Measurements from ENCODE around the gene FOXF1.

FOXF1 gene

GRCh38 chr16:86501989-86502855 is 8.1 kb upstream of the FOXF1 start:
- Histone ChIP-seq H3K79me2 (ENCODE audit: control insufficient read depth, low read length) (no peaks in the 10 kb centered on the region), H3K4me2 (ENCODE audit: low read length) (no peak overlapping the region), H3F3A (ENCODE audit: control insufficient read depth, insufficient read depth) (no peaks in the 10 kb centered on the region), H3K9me3 (ENCODE audit: control insufficient read depth, insufficient read depth, low read length) (no peaks in the 10 kb centered on the region), H3K27ac (ENCODE audit: low read depth, low read length) (no peak overlapping the region), H4K20me1 (ENCODE audit: control insufficient read depth, insufficient read depth, low read depth, low read length) (no peaks in the 10 kb centered on the region), H3K4me1 (ENCODE audit: control insufficient read depth, low read length) (no peaks in the 10 kb centered on the region), H3K27me3 (ENCODE audit: control insufficient read depth, low read length) (peaks cover 49% of the 10 kb centered on the region), H3K9me2 (replicated peaks; ENCODE audit: control insufficient read depth, low read length) (no peaks in the 10 kb centered on the region), H3K4me3 (ENCODE audit: low read length) (no peak overlapping the region), H3K36me3 (ENCODE audit: control insufficient read depth, low read length) (no peaks in the 10 kb centered on the region)
- TF ChIP-seq EZH2phosphoT487 (IDR thresholded peaks at IDR 0.05; ENCODE audit: borderline replicate concordance, low read length) = no peak
- no peak for TF ChIP-seq CTCF (IDR thresholded peaks at IDR 0.05; ENCODE audit: low read depth, low read length, poor library complexity, severe bottlenecking)

GRCh38 chr16:86502856-86503748 is 7.2 kb upstream of the FOXF1 start:
- H3K4me1 ChIP-seq (ENCODE audit: control insufficient read depth, low read length) = no peaks in the 10 kb centered on the region
- no peaks in the 10 kb centered on the region for H3K9me3 ChIP-seq (ENCODE audit: control insufficient read depth, insufficient read depth, low read length)
- no peaks in the 10 kb centered on the region for H4K20me1 ChIP-seq (ENCODE audit: control insufficient read depth, insufficient read depth, low read depth, low read length)
- H3K79me2 ChIP-seq (ENCODE audit: control insufficient read depth, low read length) = no peaks in the 10 kb centered on the region
- H3F3A ChIP-seq (ENCODE audit: control insufficient read depth, insufficient read depth) = no peaks in the 10 kb centered on the region
- H3K36me3 ChIP-seq (ENCODE audit: control insufficient read depth, low read length) = no peaks in the 10 kb centered on the region
- TF ChIP-seq CTCF (IDR thresholded peaks at IDR 0.05; ENCODE audit: low read depth, low read length, poor library complexity, severe bottlenecking) (no peak), EZH2phosphoT487 (IDR thresholded peaks at IDR 0.05; ENCODE audit: borderline replicate concordance, low read length) (no peak)
- H3K27ac ChIP-seq (ENCODE audit: low read depth, low read length) = no peak overlapping the region
- peaks cover 52% of the 10 kb centered on the region for H3K27me3 ChIP-seq (ENCODE audit: control insufficient read depth, low read length)
- no peaks in the 10 kb centered on the region for H3K9me2 ChIP-seq (replicated peaks; ENCODE audit: control insufficient read depth, low read length)
- H3K4me2 ChIP-seq (ENCODE audit: low read length) = no peak overlapping the region
- H3K4me3 ChIP-seq (ENCODE audit: low read length) = no peak overlapping the region

GRCh38 chr16:86503830-86504229 is 6.5 kb upstream of the FOXF1 start:
- H3K4me2 ChIP-seq (ENCODE audit: low read length) = no peak overlapping the region
- no peak overlapping the region for H3K27ac ChIP-seq (ENCODE audit: low read depth, low read length)
- no peak for TF ChIP-seq CTCF (IDR thresholded peaks at IDR 0.05; ENCODE audit: low read depth, low read length, poor library complexity, severe bottlenecking)
- no peak for TF ChIP-seq EZH2phosphoT487 (IDR thresholded peaks at IDR 0.05; ENCODE audit: borderline replicate concordance, low read length)
- H4K20me1 ChIP-seq (ENCODE audit: control insufficient read depth, insufficient read depth, low read depth, low read length) = no peaks in the 10 kb centered on the region
- H3K9me2 ChIP-seq (replicated peaks; ENCODE audit: control insufficient read depth, low read length) = no peaks in the 10 kb centered on the region
- peaks cover 57% of the 10 kb centered on the region for H3K27me3 ChIP-seq (ENCODE audit: control insufficient read depth, low read length)
- H3K36me3 ChIP-seq (ENCODE audit: control insufficient read depth, low read length) = no peaks in the 10 kb centered on the region
- no peaks in the 10 kb centered on the region for H3K4me1 ChIP-seq (ENCODE audit: control insufficient read depth, low read length)
- H3K4me3 ChIP-seq (ENCODE audit: low read length) = no peak overlapping the region
- no peaks in the 10 kb centered on the region for H3K9me3 ChIP-seq (ENCODE audit: control insufficient read depth, insufficient read depth, low read length)
- no peaks in the 10 kb centered on the region for H3K79me2 ChIP-seq (ENCODE audit: control insufficient read depth, low read length)
- H3F3A ChIP-seq (ENCODE audit: control insufficient read depth, insufficient read depth) = no peaks in the 10 kb centered on the region
